GM19240 (cell line): ENCODE measurements around the gene NSFL1C.
"Not testable (repeated sequence)": the region's sequence is repeated elsewhere in the genome, so short reads cannot be mapped to it uniquely, and the experiment has no call there.

Experiments
- DNase-seq: peaks from one replicate; pipeline ENCODE4 v3.0.0; 2011; ENCODE audit warnings: low spot score; ENCODE audit not compliant: insufficient read length

Gene NSFL1C

DNA sequence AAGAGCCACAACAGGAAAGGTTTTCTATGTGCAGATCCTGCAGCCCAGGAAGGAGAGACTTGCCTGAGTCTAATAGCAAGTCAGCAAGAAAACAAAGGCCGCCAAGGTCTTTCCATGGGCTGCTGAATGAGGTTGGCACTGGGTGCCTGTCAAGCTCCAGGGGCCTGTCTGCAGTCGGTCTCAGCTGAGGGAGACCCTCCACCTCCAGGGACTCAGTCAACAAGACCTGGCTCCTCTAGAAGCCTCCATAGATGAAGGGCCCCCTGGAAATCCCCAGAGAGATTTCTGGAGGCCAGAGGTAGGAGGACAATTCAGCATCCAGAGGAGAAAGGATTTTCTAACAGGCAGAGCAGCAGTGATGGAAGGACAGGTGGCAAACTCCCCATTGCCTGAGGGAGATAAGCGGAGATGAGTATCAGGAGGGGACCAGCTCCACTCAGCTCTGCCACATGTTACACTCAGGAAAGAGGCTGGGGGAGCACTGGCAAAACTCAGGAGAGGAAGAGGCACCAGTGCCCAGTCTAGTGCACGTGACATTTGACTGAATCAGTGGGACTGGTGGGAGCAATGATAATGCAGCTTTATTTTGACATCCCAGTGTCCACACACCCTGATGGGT is 40.3 kb downstream of the NSFL1C start:
- DNase-seq, result no peak

DNA sequence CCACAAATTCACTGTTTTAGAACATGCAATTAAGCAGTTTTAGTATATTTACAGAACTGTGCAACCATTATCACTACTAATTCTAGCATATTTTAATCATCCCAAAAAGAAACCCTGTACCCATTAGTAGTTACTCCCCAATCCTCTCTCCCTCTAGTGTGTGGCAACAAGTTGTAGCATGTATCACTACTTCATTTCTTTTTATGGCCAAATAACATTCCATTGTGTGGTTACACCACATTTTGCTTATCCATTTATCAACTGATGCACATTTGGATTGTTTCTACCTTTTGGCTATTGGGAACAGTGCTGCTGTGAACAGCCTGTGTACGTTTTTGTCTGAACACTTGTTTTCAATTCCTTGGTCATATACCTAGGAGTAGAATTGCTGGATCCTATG is 42.3 kb downstream of the NSFL1C start:
- DNase-seq, result no peak

DNA sequence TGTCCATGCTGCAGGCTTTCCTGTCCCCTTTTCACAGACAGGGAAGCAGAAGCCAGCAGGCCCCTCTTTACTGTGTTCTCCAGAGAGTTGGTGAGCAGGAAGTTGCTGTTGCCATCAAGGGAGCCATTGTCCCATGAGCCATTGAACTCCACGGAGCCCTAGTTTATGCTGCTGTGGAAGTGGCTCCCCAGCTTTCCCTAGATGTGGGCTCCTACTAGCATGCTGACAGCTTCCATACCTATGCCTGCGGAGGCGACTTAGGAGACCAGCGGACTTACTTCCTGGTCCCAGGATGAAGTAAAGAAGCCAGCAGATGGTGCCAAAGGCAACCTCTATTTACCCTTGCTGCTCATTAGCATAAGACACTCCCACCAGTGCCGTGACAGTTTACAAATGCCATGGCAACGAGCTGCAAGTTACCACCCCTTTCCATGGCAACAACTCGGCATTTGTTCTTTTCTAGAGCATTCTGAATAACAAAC is 43.0 kb downstream of the NSFL1C start:
- no peak for DNase-seq

DNA sequence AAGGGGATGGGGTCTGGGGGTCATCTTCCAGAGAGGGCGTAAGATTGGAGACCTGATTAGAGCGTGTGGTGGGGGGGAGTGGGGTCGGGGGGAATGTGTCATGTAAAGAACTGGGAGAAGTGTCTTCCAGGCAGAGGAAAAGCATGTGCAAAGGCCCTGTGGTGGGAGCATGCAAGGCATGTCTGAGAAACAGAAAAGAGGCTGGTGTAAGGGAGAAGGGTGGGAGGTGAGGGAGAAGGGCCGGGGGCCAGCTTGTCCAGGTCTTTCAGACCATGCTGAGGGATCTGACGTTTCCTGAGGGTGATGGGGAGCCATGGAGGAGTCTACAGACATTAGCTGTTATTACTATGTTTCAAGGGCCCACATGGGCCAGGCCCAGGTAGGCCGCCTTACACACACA is 43.4 kb downstream of the NSFL1C start:
- DNase-seq, result no peak

DNA sequence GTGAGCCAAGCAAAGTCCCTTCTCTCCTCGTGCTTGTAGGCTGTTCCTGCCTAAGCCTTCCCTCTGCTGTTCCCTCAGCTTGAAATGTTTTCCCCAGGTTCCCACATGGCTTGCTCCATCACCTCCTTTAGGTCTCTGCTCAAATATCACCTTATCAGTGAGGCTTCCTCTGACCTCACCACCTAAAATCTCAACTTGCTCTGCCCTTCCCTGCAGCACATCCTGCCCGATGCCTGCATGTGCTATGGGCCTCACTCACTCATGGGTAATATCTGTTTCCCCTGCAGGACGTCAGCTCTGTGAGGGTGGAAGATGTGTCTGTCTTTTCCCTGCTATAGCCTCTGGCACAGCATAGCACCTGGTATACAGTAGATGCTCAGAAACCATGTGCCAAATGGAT is 43.9 kb downstream of the NSFL1C start:
- no peak for DNase-seq

DNA sequence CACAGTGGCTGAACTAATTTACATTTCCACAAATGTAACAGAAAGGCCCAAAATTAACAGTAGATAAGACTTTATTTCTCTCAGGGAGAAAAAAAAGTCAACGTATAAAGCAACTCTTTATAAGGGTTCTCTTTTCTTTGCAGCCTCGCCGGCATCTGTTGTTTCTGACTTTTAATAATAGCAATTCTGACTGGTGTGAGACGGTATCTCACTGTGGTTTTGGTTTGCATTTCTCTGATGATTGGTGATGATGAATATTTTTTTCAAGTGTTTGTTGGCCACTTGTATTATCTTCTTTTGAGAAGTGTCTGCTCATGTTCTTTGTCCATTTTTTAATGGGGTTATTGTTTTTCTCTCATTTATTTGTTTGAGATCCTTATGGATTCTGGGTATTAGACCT is 46.6 kb downstream of the NSFL1C start:
- no peak for DNase-seq

DNA sequence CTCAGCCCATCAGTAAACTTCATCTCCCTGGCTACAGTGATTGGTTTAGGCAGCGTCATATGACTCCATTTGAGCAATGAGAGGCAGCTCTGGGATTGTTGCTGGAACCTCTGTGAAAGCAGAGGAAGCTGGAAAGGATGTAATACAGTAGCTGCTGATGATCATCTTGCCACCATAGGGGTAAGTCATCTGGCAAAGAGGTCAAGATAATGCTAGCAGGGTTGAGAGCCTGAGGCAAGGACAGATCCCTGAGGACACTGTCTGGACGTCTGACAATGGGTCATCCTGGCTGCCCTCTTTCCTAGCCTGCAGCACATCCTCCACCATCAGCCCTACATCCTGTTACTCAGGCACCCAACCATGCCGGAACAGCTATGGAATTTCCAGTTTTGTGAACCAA is 48.3 kb downstream of the NSFL1C start:
- no peak for DNase-seq

DNA sequence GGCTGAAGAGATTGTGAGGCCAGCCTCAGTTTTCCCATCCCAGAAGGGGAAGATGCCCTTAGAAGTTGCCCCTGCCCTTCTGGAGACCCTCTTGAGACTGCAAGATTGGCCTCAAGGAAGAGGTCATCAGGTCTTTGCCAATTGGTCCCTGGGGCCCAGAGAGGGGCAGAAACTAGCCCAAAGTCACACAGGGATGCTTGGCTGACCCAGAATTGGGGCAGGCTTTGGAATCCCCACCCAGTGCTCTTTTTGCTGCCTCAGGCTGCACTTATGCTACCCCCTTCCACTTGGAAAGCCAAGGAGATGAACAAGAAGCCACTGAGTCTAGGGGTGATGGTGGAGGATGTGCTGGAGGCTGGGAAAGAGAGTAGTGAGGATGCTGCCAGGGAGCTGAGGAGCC is 48.9 kb downstream of the NSFL1C start:
- DNase-seq, result no peak

DNA sequence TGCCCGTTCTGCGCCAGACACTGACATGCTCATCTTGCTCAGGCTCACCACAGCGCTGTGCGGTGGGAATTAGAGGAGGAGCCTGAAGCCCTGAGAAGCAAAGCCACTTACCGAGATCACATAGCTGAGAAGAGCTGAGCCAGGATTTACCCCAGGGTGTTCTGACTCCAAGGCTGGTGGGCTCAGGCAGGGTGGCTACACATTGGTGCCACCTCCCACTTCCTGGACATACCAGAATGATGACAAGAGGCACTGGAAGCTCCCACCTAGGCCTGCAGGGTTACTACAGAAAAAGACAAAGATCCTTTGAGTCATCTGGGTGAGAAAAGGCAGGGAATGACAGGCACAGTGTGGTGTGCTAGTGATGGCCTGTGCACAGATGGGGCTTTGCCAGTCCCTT is 49.4 kb downstream of the NSFL1C start:
- DNase-seq, result no peak

DNA sequence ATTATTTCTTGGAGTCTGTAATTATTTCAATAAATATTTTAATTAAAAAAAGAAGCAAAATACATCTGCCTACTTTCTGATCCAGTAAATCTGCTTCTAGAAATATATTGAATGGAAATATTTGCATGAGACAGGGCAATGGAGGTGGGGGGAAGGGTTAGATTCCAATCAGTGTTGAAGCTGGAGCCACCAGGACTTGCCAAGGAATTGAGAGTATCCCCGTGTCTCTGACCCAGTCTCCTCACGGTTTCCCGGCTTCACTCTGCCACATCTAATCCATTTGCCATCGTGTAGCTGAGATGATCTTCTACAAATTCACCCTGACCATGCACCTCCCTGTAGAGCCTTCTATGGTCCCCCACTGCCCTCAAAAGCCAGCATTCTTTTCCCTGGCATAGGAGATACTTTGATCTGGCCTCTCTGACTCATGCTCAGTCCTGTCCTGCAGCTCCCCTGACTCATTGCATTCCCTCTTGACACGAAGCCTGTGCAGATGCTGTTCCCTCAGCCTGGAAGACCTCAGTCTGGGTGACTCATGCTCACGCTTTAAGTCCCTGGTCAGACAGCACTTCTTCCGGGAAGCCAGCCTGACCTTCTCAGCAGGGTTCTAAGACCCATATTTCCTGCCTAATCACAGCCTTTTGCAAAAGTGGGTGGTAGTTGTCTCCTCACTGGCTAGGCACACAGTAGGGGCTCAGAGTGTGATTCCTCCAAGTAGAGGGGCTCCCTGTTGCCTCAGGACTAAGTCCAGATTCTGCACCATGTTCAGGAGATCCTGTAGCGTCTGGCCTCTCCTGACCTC is 50.8 kb downstream of the NSFL1C start:
- DNase-seq, result no peak

DNA sequence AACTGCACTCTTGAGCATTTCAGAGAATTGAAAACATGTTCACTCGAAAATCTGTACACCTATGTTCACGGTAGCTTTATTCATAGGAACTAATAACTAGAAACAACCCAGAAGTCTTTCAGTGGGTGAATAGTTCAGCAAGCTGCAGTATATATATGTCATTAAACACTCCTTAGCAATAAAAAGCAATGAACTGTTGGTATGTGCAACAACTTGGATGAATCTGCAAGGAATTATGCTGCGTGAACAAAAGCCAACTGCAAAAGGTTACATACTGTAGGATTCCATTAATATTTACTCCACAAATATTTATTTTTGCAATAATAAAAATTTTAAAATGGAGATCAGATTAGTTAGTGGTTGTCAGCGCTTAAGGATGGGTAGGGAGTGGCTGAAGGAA is 51.7 kb downstream of the NSFL1C start:
- DNase-seq, result no peak

DNA sequence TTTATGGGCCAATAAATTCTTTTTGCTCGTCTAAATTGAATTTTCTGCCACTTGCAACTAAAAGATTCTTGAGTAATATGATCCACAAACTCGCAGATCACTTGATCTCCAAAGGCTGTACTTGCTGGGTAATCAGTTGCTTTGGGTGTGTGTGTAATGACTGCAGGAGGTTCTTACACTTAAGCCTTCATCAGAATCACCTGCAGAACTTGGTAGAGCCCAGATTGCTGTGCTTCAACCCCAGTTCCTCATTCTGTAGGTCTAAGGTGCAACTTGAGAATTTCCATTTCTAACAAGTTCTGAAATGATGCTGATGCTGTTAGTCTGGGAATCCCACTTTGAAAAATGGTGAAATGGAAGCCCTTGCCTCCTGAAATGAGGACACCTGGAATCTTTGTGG is 60.8 kb downstream of the NSFL1C start:
- DNase-seq, result no peak

DNA sequence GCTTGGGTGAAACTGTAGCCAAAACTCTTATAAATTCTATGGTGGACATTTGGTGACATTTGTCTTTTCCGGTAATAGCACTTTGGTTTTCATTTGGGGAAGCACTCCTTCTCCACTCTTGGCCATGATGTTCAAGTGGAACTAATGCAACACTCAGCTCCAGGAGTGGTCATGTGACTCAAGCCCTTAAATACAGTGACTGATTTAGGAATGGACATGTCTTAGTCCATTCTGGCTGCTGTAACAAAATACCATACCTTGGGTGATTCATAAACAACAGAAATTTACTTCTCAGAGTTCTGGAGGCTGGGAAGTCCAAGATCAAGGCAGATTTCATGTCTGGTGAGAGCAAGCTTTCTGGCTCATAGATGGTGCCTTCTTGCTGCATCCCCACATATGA is 63.0 kb downstream of the NSFL1C start:
- no peak for DNase-seq

DNA sequence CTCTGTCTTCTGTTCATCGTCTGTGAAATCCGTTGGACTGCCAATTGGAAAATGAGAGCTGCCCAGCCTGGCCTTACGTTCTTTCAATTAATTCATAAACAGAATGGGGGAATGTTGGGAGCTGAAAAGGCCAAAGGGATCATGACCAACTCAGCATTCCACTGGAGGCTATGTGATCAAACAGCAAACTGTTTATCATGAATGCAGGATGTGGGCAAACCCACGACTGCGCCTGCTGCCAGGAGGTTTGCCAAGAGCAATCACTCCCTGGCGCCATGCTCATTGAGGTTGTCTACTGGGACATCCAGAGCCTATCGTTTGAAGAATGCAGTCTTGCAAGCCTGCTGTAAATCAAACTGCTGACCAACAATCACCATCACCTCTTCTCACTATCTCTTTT is 64.5 kb downstream of the NSFL1C start:
- no peak for DNase-seq

DNA sequence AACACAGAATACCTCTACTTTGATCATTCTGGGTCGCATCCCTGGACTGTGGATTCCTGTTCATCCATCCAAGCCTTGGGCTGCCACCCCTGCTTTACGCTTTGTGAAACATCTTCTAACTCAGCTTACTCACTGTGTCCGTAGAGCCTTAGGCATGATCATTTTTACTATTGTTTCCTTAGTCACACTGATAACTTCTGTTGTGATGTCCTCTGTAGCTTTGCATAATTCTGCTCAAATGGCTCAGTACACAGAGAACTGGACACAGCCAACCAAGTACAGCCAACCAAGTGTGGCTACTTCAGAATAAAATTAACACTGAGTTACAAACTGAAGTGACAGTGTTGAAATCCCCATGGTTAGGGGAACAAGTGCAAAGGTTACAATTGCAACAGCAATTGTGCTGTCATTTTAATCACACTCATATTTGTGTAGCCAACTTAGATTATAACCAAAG is 65.2 kb downstream of the NSFL1C start:
- DNase-seq, result no peak

DNA sequence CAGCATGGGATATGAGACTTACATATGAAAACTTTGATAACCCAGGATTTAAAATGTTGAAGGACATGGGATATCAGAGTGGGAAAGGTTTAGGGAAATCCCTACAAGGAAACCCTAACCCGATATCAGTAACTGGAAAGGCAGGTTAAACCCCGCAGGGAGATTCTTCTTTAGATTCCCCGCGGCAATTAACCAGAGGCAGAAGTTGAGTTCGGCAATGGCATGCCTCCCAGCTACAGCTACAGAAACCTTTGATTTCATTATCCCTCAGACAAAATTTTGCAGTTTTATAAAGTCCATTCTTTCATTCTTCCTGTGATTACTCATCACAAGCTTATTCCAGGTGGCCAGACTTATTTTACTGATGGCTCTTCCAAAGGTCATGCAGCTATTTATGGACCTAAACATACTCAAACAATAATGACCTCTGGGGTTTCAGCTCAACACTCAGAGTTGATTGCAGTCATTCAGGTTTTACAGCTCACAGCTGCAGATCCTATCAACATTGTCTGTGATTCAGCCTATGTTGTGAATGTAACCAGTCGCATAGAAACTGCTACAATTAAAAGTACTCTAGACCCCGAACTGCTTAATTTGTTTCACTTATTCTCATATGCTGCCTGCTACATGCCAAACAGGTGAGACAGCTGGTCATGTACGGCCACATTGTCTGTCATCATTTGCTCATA is 66.8 kb downstream of the NSFL1C start:
- not testable (repeated sequence) for DNase-seq

DNA sequence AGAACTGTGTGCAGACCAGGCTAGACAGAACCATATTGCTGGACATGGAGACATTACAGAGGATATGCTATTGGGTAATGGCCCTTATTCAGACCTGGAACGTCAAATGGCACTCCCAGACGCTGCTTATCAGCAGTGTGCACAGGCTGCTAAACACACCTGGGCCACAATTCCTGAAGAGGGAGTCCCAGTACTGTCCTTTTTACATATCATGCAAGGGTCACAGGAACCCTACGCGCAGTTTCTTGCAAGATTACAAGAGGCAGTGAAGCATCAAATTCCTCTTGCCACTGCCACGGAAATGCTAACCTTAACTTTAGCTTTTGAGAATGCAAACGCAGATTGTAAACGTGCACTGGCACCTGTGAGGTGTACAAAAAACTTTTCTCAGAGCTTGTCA is 68.5 kb downstream of the NSFL1C start:
- not testable (repeated sequence) for DNase-seq

DNA sequence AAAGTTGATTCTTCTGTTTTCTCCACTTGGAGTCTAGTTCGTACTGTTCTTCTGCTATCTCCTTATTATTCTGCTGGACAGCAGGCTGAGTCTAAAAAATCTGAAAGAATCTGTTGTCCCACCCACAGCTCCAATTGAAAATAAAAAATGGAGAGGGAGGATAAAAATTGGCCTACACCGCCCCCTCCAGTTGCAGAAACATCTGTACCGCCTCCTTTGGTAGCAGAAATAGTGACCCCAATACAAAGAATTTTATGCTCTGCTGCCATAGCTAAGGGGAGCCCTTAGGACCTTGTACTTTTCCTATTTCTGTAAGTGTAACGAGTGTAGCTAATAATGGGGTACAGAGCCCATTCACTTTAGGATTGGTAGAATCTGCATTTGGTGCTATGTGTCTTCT is 68.9 kb downstream of the NSFL1C start:
- DNase-seq, result no peak

DNA sequence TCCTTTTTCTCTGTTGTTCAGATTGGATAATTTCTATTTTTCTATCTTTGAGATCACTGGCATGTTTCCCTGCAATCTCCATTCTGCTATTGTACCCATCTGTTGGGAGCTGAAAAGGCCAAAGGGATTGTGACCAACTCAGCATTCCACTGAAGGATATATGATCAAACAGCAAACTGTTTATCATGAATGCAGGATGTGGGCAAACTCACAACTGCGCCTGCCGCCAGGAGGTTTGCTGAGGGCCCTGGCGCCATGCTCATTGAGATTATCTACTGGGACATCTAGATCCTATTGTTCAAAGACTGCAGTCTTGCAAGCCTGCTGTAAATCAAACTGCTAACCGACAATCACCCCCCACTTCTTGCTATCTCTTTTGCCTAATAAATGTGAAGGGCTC is 69.9 kb downstream of the NSFL1C start:
- DNase-seq, result no peak

DNA sequence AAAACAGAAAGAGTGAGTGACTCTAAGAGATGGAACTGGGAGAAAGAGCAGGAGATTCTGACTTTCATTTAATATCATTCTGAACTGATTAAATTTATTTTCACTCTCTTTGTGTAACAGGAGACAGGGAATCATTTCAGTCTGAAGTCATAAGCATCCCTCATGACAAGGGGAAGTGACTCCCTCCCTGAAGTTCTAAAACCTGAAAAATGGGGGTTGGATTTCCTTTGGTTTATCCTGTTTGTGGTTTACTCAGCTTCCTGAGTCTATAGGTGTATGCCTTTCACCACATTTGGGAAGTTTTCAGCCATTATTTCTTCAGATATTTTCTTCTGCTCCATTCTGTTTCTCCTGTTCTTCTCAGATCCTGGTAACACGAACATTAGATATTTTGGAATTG is 70.4 kb downstream of the NSFL1C start:
- no peak for DNase-seq

DNA sequence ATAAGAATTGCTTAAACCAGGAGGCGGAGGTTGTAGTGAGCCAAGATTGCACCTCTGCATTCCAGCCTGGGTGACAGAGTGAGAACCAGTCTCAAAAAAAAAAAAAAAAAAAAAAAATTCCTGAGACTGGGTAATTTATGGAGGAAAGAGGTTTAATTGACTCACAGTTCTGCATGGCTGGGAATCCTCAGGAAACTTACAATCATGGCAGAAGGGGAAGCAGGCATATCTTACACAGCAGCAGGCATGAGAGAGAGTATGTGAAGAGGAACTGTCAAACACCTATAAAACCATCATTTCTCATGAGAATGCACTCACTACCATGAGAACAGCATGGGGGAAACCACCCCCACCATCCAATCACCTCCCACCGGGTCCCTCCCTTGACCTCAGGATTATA is 72.0 kb downstream of the NSFL1C start:
- no peak for DNase-seq

DNA sequence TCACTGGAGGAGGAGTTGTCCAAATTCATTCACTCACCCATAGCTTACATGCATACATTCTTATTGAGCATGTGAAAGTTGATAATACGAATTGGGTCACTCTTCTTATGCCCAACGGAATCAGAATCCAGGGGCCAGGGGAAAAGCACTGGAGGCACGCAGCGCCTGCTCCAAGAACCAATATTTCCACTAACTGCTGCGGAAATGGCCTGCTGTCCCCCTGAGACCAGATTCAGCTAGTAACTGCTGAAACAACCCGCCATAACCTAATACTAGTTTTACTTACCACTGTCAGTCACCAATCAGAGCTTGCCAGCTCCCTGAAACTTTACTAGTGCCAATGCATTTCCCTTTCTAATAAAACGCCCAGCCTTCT is 73.2 kb downstream of the NSFL1C start:
- DNase-seq, result no peak
